MCF 10A (cell line): ENCODE measurements around the gene KLHL40. TPM values are rescaled to one million over a fixed set of nuclear protein-coding genes. Genes with fewer than 3 reads are reported as not detected.
A peak's percentile ranks its signal among the peaks of the same experiment; 100 is the strongest.

Experiments
- BruUV-seq: library from RNA; stranded (reverse); fragments of 400-500 nt; replicated peaks from 2 replicates; lab custom pipeline; 2021; lab: Mats Ljungman, UMichigan
- CTCF ChIA-PET: fragments of 300-600 bp; sonication (Branson Sonifier 250); formaldehyde crosslinking; extraction: SDS; loops from one replicate; lab custom pipeline; 2021; ENCODE audit warnings: antibody characterized with exemption, inconsistent platforms; lab: Yijun Ruan, JAX
- POLR2A ChIA-PET: fragments of 300-600, 350-650 bp; sonication (Branson Sonifier 250); formaldehyde crosslinking; extraction: SDS; loops from one replicate; lab custom pipeline; 2020; ENCODE audit warnings: antibody characterized with exemption, inconsistent platforms; lab: Yijun Ruan, JAX
- DNase-seq: peaks from one replicate; pipeline ENCODE4 v3.0.0-alpha.2; 2018; ENCODE audit not compliant: unreplicated experiment
- H3K27ac Mint-ChIP-seq: one replicate; pipeline ENCODE4 v1.8.0; 2022; ENCODE audit warnings: mild to moderate bottlenecking, low read depth, mixed read lengths; ENCODE audit not compliant: unreplicated experiment
- H3K27me3 Mint-ChIP-seq: one replicate; pipeline ENCODE4 v1.8.0; 2022; ENCODE audit warnings: mixed read lengths; ENCODE audit not compliant: insufficient read depth, unreplicated experiment
- H3K36me3 Mint-ChIP-seq: one replicate; pipeline ENCODE4 v1.8.0; 2022; ENCODE audit warnings: mild to moderate bottlenecking, moderate library complexity, mixed read lengths; ENCODE audit not compliant: insufficient read depth, unreplicated experiment
- H3K4me1 Mint-ChIP-seq: one replicate; pipeline ENCODE4 v1.8.0; 2022; ENCODE audit warnings: mixed read lengths; ENCODE audit not compliant: insufficient read depth, unreplicated experiment
- H3K4me3 Mint-ChIP-seq: one replicate; pipeline ENCODE4 v1.8.0; 2022; ENCODE audit warnings: mild to moderate bottlenecking, moderate library complexity, mixed read lengths; ENCODE audit not compliant: unreplicated experiment
- H3K9me3 Mint-ChIP-seq: one replicate; pipeline ENCODE4 v1.8.0; 2022; ENCODE audit warnings: mixed read lengths; ENCODE audit not compliant: unreplicated experiment
- intact Hi-C: fragments of 100-400 bp; cut with micrococcal nuclease; formaldehyde crosslinking; loops from 2 replicates; pipeline ENCODE4 v1.14.1; 2022
- total RNA-seq: library from RNA; stranded (reverse); gene quantifications from 2 replicates; pipeline ENCODE4 v1.2.3, GENCODE V29; 2022
- TF ChIP-seq, protein P1 (sequence below): fragments of 200-600 bp; IDR thresholded peaks from one replicate; pipeline ENCODE4 v1.8.0; 2022; ENCODE audit warnings: antibody characterized with exemption, mild to moderate bottlenecking; ENCODE audit not compliant: unreplicated experiment

KLHL40 gene
- total RNA-seq, 1 experiment from 2014 or later = not detected

DNA sequence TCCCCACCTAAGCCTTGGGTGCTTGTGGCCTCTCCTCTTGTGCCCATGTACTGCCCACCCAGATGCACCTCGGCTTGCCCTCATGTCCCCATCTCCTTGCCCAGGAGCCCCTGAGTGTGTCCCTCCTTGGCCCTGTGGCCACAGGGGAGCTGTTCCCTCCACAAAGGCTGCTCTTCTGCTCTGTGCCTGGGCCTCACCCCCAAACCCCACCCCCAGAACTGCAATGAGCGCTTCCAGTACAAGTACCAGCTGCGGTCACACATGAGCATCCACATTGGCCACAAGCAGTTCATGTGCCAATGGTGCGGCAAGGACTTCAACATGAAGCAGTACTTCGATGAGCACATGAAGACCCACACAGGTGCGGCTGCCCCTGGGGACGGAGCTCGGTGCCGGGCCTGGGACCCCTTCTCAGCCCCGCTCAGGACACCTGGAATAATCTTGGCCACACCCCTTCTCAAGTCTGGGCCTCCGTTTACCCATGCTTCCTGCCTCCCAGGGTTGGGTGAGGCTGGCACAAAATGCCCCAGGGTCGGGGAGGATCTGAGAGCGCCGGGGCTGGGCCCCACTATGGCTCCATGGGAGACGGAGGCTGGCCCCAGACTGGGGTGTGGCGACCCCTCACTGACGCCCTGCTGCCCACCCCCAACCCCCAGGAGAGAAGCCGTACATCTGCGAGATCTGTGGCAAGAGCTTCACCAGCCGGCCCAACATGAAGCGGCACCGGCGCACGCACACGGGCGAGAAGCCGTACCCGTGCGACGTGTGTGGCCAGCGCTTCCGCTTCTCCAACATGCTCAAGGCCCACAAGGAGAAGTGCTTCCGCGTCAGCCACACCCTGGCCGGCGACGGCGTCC, 21.5 kb upstream of the KLHL40 start:
- no peaks in the 10 kb centered on the region for H3K9me3 Mint-ChIP-seq
- no TSS peak for BruUV-seq
- H3K27me3 Mint-ChIP-seq = no peaks in the 10 kb centered on the region
- DNase-seq = no peak
- intact Hi-C loops = no loop called here
- ChIA-PET CTCF (interaction anchor here (0.5 to 1.0 kb wide), 3 partner anchors 9 to 267 kb away, joined by 3 read pairs; no protein-coding TSS in a partner anchor), POLR2A (interaction anchor here (0.6 to 1.0 kb wide), 2 partner anchors 14 to 56 kb away, joined by 3 to 7 read pairs; no protein-coding TSS in a partner anchor)
- H3K36me3 Mint-ChIP-seq = peaks cover 22% of the 10 kb centered on the region
- TF ChIP-seq, protein P1, sequence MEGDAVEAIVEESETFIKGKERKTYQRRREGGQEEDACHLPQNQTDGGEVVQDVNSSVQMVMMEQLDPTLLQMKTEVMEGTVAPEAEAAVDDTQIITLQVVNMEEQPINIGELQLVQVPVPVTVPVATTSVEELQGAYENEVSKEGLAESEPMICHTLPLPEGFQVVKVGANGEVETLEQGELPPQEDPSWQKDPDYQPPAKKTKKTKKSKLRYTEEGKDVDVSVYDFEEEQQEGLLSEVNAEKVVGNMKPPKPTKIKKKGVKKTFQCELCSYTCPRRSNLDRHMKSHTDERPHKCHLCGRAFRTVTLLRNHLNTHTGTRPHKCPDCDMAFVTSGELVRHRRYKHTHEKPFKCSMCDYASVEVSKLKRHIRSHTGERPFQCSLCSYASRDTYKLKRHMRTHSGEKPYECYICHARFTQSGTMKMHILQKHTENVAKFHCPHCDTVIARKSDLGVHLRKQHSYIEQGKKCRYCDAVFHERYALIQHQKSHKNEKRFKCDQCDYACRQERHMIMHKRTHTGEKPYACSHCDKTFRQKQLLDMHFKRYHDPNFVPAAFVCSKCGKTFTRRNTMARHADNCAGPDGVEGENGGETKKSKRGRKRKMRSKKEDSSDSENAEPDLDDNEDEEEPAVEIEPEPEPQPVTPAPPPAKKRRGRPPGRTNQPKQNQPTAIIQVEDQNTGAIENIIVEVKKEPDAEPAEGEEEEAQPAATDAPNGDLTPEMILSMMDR = no peak
- no peak overlapping the region for H3K4me3 Mint-ChIP-seq
- H3K4me1 Mint-ChIP-seq = peaks cover 11% of the 10 kb centered on the region
- peak overlapping the region; percentile 23 for H3K27ac Mint-ChIP-seq

DNA sequence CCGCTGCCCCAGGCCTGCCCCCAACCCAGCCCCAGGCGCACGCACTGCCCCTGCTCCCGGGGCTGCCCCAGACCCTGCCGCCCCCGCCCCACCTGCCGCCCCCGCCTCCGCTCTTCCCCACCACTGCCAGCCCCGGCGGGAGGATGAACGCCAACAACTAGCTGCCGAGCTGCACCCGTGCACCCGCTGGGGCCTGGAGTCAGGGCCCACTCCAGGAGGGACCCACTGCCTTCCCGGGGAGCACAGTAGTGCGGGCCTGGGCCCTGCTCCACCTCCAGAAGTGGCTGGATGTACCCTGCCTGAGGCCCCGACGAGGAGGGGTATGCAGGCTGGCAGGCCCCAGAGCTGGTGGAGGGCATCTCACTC, 20.9 kb upstream of the KLHL40 start:
- peaks cover 22% of the 10 kb centered on the region for H3K36me3 Mint-ChIP-seq
- BruUV-seq = no TSS peak
- TF ChIP-seq, protein P1 = no peak
- H3K4me3 Mint-ChIP-seq = no peak overlapping the region
- no peaks in the 10 kb centered on the region for H3K27me3 Mint-ChIP-seq
- DNase-seq = no peak
- intact Hi-C loops = no loop called here
- H3K27ac Mint-ChIP-seq = no peak overlapping the region
- CTCF ChIA-PET = interaction anchor here (0.6 to 1.0 kb wide), 2 partner anchors 9 to 63 kb away, joined by 3 read pairs; no protein-coding TSS in a partner anchor
- peaks cover 7% of the 10 kb centered on the region for H3K4me1 Mint-ChIP-seq
- POLR2A ChIA-PET = interaction anchor here (2.9 kb wide), 1 partner anchor 10 kb away, joined by 9 read pairs; no protein-coding TSS in a partner anchor
- H3K9me3 Mint-ChIP-seq = no peaks in the 10 kb centered on the region

DNA sequence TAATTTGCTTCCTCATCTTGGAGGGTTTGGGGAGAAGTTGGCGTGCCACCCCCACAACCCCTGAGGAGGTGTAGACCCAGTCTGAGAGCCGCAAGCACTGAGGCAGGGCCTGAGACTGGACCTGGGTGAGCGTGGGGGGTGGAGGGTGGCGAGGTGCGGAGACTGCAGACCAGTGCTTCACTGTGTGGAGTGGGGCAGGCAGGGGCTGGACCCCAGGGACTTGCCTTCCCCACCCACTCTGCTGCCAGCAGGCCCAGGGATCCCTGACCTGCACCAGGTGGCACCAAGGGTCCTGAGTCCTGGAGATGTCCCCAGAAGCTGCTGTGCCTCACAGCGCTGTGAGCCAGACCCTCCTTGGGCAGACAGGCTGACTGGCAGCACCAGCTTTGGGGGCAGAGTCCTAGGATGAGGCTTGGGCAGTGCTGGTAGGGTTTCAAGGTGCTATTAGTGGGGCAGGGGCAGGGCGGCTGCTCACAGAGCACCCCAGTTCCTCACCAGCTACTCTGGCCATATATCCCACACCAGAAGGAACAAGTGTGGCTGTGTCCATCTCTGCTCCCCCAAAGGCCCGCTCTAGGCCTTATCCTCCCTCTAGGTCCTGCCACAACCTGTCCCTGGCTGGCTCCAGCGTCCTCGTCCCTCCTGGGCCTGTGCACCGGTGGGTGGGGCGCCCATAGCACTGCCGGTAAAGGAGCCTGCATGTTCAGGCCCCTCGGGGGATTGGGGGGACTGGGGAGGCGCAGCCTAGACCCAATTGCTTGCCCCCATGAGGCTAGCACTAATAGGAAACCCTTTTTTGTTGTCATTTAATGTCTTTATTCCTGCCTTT, 20.1 kb upstream of the KLHL40 start:
- Mint-ChIP-seq H3K27ac (no peak overlapping the region), H3K9me3 (no peaks in the 10 kb centered on the region), H3K4me1 (peaks cover 1% of the 10 kb centered on the region), H3K36me3 (peaks cover 14% of the 10 kb centered on the region), H3K4me3 (no peak overlapping the region), H3K27me3 (no peaks in the 10 kb centered on the region)
- TF ChIP-seq, protein P1 = no peak
- CTCF ChIA-PET = interaction anchor here (0.6 to 1.0 kb wide), 6 partner anchors 16 to 257 kb away, joined by 3 to 5 read pairs (median 4); no protein-coding TSS in a partner anchor
- DNase-seq = no peak
- POLR2A ChIA-PET = interaction anchor here (1.0 to 2.9 kb wide), 4 partner anchors 10 to 65 kb away, joined by 3 to 13 read pairs (median 8); partner anchors contain the start of genes KLHL40 and NKTR
- intact Hi-C loops = no loop called here
- BruUV-seq = no TSS peak
